Measurements from ENCODE around the gene NOLC1.

Gene NOLC1

DNA sequence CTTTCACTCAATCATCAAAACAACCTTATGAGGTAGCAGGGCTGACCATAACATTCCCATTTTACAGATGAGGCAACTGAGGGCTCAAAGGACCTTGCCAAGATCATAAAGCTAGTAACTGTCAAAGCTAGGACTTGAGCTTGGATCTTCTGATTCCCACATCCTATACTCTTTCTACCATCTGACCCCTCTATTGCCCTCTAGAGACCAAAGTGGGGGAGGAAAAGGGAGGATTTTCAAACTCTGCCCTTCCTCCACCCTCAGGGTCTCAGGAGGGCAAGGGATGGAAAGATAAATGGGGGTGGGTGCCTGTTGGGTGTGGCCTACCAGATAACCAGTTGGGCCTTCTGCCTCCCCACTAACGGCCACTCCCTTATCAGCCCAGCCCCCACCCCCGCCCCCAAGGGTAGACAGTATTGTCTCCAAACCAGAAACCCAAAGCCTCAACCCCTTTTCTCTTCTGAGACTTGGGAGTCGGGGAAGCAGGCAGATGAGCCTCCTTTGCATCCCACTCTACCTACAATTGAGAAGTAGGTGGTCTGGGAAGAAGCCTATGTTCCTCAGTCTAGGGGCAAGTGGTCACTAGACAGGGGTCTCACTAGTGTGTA lies 39.9 kb upstream of the NOLC1 start:
- Histone ChIP-seq H3K27ac (peak overlapping the region; percentile 13), H3K27me3 (no peaks in the 10 kb centered on the region), H3K4me3 (ENCODE audit: low read depth in 1 of 2, low read length in 1 of 2) (no peak overlapping the region), H3K4me1 (ENCODE audit: control insufficient read depth in 1 of 2, insufficient read depth in 1 of 2, low read depth in 1 of 2, low read length in 1 of 2) (peaks cover 43 to 45% of the 10 kb centered on the region in 2 experiments), H3K9me3 (no peaks in the 10 kb centered on the region), H3K36me3 (peaks cover 47% of the 10 kb centered on the region)
- TF ChIP-seq, protein P1, sequence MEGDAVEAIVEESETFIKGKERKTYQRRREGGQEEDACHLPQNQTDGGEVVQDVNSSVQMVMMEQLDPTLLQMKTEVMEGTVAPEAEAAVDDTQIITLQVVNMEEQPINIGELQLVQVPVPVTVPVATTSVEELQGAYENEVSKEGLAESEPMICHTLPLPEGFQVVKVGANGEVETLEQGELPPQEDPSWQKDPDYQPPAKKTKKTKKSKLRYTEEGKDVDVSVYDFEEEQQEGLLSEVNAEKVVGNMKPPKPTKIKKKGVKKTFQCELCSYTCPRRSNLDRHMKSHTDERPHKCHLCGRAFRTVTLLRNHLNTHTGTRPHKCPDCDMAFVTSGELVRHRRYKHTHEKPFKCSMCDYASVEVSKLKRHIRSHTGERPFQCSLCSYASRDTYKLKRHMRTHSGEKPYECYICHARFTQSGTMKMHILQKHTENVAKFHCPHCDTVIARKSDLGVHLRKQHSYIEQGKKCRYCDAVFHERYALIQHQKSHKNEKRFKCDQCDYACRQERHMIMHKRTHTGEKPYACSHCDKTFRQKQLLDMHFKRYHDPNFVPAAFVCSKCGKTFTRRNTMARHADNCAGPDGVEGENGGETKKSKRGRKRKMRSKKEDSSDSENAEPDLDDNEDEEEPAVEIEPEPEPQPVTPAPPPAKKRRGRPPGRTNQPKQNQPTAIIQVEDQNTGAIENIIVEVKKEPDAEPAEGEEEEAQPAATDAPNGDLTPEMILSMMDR (IDR thresholded peaks at IDR 0.05) = no peak

DNA sequence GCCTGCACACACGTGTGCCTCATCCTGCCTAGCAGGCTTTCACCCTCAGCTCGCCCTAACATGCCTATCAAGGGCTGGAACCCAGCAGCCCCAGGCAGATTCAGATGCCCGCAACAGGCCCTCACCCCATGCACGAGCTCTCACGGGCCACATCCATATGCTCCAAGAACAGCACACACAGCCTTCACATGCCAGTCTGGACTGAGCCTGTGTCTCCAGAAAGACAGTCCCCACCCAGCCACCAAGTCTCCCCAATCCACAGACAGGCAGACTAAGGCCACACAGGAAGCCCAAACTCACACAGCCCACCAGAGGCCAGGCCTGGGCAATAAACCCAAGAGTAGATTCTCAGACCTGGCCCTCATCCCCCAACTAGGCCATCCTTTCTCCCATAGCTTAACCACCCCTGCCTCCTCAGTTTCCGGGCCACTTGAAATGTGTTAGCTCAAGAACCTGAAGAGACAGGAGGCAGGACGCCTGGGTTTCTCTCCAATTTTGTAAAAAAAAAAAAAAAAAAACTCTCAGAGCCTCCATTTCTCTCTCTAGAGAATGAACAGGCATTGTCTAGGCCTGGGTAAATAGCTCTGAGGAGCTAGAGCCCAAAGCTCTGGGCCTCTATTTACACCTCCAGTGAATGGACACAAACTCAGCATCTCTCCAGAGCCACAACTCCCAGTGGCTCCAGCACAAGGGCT lies 38.8 kb upstream of the NOLC1 start:
- H3K27me3 ChIP-seq = no peaks in the 10 kb centered on the region
- peak overlapping the region; percentile 68 to 82 for H3K4me3 ChIP-seq (ENCODE audit: low read depth in 1 of 2, low read length in 1 of 2)
- peaks cover 54 to 56% of the 10 kb centered on the region in 2 experiments for H3K4me1 ChIP-seq (ENCODE audit: control insufficient read depth in 1 of 2, insufficient read depth in 1 of 2, low read depth in 1 of 2, low read length in 1 of 2)
- no peaks in the 10 kb centered on the region for H3K9me3 ChIP-seq
- peak overlapping the region; percentile 98 for H3K27ac ChIP-seq
- TF ChIP-seq, protein P1 (IDR thresholded peaks at IDR 0.05) = no peak
- peaks cover 36% of the 10 kb centered on the region for H3K36me3 ChIP-seq

DNA sequence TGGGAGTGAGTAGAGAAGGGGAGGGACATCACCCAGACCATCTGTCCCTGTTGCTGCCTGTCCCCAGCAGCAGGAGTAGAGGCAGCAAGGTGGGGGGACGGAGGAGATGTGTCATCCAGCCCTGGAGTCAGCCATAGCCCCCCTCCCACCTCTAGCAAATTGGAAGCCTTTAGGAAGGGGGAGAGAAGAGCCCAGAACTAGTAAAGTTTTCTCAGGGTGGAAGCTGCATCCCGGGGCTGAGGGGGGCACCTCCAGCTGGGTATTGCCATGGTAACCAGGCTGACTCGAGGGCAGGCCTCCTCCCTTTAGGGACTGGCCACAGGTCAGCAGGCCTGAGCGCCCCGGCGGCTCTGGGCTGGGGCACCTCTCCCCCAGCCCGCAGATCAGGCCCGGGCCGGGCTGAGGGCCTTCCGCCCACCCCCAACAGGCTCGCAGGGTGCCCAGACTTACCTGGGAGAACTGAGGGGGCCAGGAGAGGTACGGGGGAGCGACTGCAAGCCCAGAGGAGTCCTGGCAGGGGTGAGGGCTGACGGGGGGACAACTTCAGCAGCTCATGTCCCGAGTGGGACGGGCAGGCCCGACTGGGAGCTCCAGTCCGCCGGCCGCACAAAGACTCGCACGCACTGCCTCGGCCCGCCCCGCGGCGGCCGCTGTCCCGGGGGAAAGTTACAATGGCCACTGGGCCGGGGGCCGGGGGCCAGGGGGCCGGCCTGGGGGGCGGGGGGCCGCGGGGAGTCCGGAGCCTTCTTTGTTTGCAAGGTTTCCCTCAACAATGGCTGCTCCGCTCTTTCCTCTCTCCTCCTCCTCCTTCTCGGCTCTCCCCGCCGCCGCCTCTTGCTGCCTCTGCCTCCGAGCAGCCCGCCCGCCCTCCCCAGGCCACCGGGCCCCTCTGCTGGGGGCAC lies 38.0 kb upstream of the NOLC1 start:
- no peaks in the 10 kb centered on the region for H3K27me3 ChIP-seq
- peak overlapping the region; percentile 68 to 82 for H3K4me3 ChIP-seq (ENCODE audit: low read depth in 1 of 2, low read length in 1 of 2)
- H3K36me3 ChIP-seq = peaks cover 28% of the 10 kb centered on the region
- TF ChIP-seq, protein P1 (IDR thresholded peaks at IDR 0.05) = no peak
- H3K9me3 ChIP-seq = no peaks in the 10 kb centered on the region
- H3K27ac ChIP-seq = peak overlapping the region; percentile 98
- H3K4me1 ChIP-seq (ENCODE audit: control insufficient read depth in 1 of 2, insufficient read depth in 1 of 2, low read depth in 1 of 2, low read length in 1 of 2) = peaks cover 62 to 64% of the 10 kb centered on the region in 2 experiments

DNA sequence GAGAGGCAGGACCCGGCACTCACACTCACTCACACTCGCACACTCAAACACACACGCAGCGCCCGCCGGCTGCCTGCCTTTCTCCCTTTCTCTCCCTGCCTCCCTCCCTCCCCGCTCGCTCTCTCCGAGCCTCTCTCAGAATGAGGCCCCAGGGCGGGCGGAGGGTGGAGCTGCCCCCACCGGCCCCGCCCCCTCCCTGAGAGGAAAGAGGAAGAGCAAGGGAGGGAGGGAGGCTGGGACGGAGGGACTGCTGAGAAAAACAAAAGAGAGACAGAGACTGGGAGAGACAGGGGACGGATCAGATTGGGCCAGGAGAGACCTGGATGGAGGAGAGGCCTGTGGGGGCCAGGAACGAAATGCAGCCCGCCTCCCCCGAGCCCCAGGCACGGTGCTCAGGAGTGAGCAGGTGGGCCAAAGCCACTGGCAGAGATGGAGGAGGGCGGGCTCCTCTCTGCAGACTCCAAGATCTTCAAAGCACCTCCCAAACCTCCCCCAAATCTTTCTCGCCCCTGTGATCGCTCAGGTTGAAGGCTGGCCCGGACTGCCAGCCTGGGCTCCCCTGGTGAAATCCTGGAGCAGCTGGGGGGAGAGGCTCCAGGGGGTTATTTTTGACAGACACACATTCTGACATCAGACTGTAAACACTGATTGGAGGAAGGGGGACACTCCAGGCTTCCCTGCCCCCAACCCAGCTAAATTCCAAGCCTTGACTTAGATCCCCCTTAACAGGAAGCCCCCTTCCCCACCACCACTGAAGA lies 37.1 kb upstream of the NOLC1 start:
- Histone ChIP-seq H3K4me3 (ENCODE audit: low read depth in 1 of 2, low read length in 1 of 2) (peak overlapping the region; percentile 68 to 82), H3K4me1 (ENCODE audit: control insufficient read depth in 1 of 2, insufficient read depth in 1 of 2, low read depth in 1 of 2, low read length in 1 of 2) (peaks cover 65 to 71% of the 10 kb centered on the region in 2 experiments), H3K27ac (peak overlapping the region; percentile 98), H3K27me3 (no peaks in the 10 kb centered on the region), H3K9me3 (no peaks in the 10 kb centered on the region), H3K36me3 (peaks cover 19% of the 10 kb centered on the region)
- TF ChIP-seq, protein P1 (IDR thresholded peaks at IDR 0.05) = peak; percentile 48

DNA sequence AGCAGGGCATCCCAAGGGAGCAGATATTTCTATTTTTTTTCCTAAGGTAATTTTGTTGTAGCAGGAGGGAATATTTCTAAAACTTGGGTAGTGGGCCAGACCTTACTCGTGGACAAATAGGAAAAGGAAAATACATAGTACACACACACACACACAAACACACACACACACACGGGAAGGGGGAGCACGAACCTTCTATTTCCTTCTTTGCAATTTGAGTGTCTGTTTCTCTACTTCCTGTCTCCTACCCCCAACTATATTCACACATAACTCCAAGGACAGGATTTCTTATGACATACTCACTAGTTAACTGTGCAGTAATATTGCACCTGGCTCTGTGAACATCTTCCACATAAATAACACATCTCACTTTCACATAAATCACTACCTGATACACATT lies 36.4 kb upstream of the NOLC1 start:
- TF ChIP-seq, protein P1 (IDR thresholded peaks at IDR 0.05) = no peak
- Histone ChIP-seq H3K9me3 (no peaks in the 10 kb centered on the region), H3K27me3 (no peaks in the 10 kb centered on the region), H3K4me1 (ENCODE audit: control insufficient read depth in 1 of 2, insufficient read depth in 1 of 2, low read depth in 1 of 2, low read length in 1 of 2) (peaks cover 68 to 75% of the 10 kb centered on the region in 2 experiments), H3K36me3 (peaks cover 12% of the 10 kb centered on the region), H3K4me3 (ENCODE audit: low read depth in 1 of 2, low read length in 1 of 2) (peak overlapping the region; percentile 68 to 82), H3K27ac (peak overlapping the region; percentile 98)
